IMR-90 (cell line): ENCODE results near the gene GPR141. TPM values are rescaled to one million over a fixed set of nuclear protein-coding genes. Genes with fewer than 3 reads are reported as not detected.

Experiments used
- ATAC-seq: fragments of 200-7000 bp; cut with Tn5 transposase; 2 replicates; pipeline ENCODE4 v1.9.1; 2020; ENCODE audit warnings: low read depth, mild to moderate bottlenecking, moderate library complexity
- BruUV-seq: library from RNA; stranded (reverse); fragments of 400-500 nt; replicated peaks from 2 replicates; lab custom pipeline; 2021; lab: Mats Ljungman, UMichigan
- CTCF ChIA-PET: fragments of 300-600 bp; formaldehyde crosslinking; extraction: SDS; loops from one replicate; lab custom pipeline; 2021; ENCODE audit warnings: antibody characterized with exemption; lab: Yijun Ruan, JAX
- POLR2A ChIA-PET: fragments of 300-600 bp; sonication (Branson Sonifier 250); formaldehyde crosslinking; loops from one replicate; lab custom pipeline; 2022; ENCODE audit warnings: antibody characterized with exemption; ENCODE audit not compliant: unreplicated experiment; lab: Charles Lee
- DNase-seq: peaks from one replicate; pipeline ENCODE4 v3.0.0; 2013
- H2AFZ ChIP-seq: replicated peaks from 2 replicates; pipeline ENCODE3; 2013; ENCODE audit warnings: low read length, mild to moderate bottlenecking; ENCODE audit not compliant: poor library complexity
- H2AK5ac ChIP-seq: 2 replicates; pipeline ENCODE4 v1.6.1; 2013; ENCODE audit warnings: low read depth, low read length, inconsistent platforms
- H2AK9ac ChIP-seq: replicated peaks from 2 replicates; pipeline ENCODE3; 2013; ENCODE audit warnings: mild to moderate bottlenecking, low read depth, low read length, moderate library complexity; ENCODE audit not compliant: poor library complexity
- H2BK120ac ChIP-seq: 2 replicates; pipeline ENCODE4 v1.6.1; 2013; ENCODE audit warnings: low read depth, low read length, inconsistent platforms
- H2BK15ac ChIP-seq: 3 replicates; pipeline ENCODE4 v1.6.1; 2013; ENCODE audit warnings: low read depth, low read length, inconsistent platforms
- H2BK20ac ChIP-seq: 2 replicates; pipeline ENCODE4 v1.6.1; 2013; ENCODE audit warnings: low read depth, mild to moderate bottlenecking, inconsistent platforms, low read length, moderate library complexity
- H2BK5ac ChIP-seq: 2 replicates; pipeline ENCODE4 v1.6.1; 2013; ENCODE audit warnings: mild to moderate bottlenecking, low read depth, low read length, inconsistent platforms; ENCODE audit not compliant: poor library complexity, severe bottlenecking
- H3K14ac ChIP-seq: replicated peaks from 2 replicates; pipeline ENCODE4 v1.6.1; 2013; ENCODE audit warnings: low read depth, low read length, inconsistent platforms
- H3K18ac ChIP-seq: 2 replicates; pipeline ENCODE4 v1.6.1; 2013; ENCODE audit warnings: low read depth, low read length, control low read depth
- H3K23ac ChIP-seq: 2 replicates; pipeline ENCODE4 v1.6.1; 2013; ENCODE audit warnings: low read depth, low read length, inconsistent platforms
- H3K27ac ChIP-seq: 2 replicates; pipeline ENCODE4 v1.5.1; 2013; ENCODE audit warnings: mild to moderate bottlenecking, control low read depth, low read length; ENCODE audit not compliant: insufficient read depth
- H3K27me3 ChIP-seq: 2 replicates; pipeline ENCODE4 v1.6.1; 2013; ENCODE audit warnings: low read length; ENCODE audit not compliant: control insufficient read depth, insufficient read depth
- H3K36me3 ChIP-seq: 2 replicates; pipeline ENCODE4 v1.6.1; 2013; ENCODE audit warnings: low read length, mixed read lengths; ENCODE audit not compliant: control insufficient read depth, insufficient read depth
- H3K4ac ChIP-seq: 2 replicates; pipeline ENCODE4 v1.6.1; 2013; ENCODE audit warnings: low read depth, low read length, inconsistent platforms
- H3K4me1 ChIP-seq: 2 replicates; pipeline ENCODE4 v1.6.1; 2013; ENCODE audit warnings: low read length, mixed read lengths; ENCODE audit not compliant: control insufficient read depth, insufficient read depth
- H3K4me2 ChIP-seq: 2 replicates; pipeline ENCODE4 v1.6.1; 2013; ENCODE audit warnings: low read depth, mild to moderate bottlenecking, control low read depth, low read length, moderate library complexity
- H3K4me3 ChIP-seq: 2 replicates; pipeline ENCODE4 v1.5.1; 2013; ENCODE audit warnings: low read depth, mild to moderate bottlenecking, control low read depth, low read length, moderate library complexity; ENCODE audit not compliant: insufficient read depth
- H3K56ac ChIP-seq: 2 replicates; pipeline ENCODE4 v1.6.1; 2013; ENCODE audit warnings: low read length, inconsistent platforms; ENCODE audit not compliant: insufficient read depth; ENCODE audit errors: extremely low read depth
- H3K79me1 ChIP-seq, 2 experiments: 2 replicates each; pipeline ENCODE4 v1.6.1; 2013; ENCODE audit warnings: low read length in 2 of 2, inconsistent platforms in 1 of 2, low read depth in 1 of 2
- H3K9ac ChIP-seq: 2 replicates; pipeline ENCODE4 v1.6.1; 2013; ENCODE audit warnings: low read depth, low read length, control low read depth
- H3K9me1 ChIP-seq: 2 replicates; pipeline ENCODE4 v1.6.1; 2013; ENCODE audit warnings: low read length, inconsistent platforms; ENCODE audit not compliant: insufficient read depth
- H3K9me3 ChIP-seq: 2 replicates; pipeline ENCODE4 v1.6.1; 2013; ENCODE audit warnings: low read length; ENCODE audit not compliant: control insufficient read depth, insufficient read depth
- H4K20me1 ChIP-seq: 2 replicates; pipeline ENCODE4 v1.6.1; 2013; ENCODE audit warnings: low read length, inconsistent platforms; ENCODE audit not compliant: insufficient read depth
- H4K5ac ChIP-seq: 2 replicates; pipeline ENCODE4 v1.6.1; 2013; ENCODE audit warnings: mild to moderate bottlenecking, low read depth, low read length, control low read depth
- H4K8ac ChIP-seq, 2 experiments: 2 replicates each; pipeline ENCODE4 v1.6.1; 2013; ENCODE audit warnings: low read depth in 2 of 2, low read length in 2 of 2, control low read depth in 1 of 2, inconsistent platforms in 1 of 2
- H4K91ac ChIP-seq: 2 replicates; pipeline ENCODE4 v1.6.1; 2013; ENCODE audit warnings: low read depth, low read length, inconsistent platforms; ENCODE audit not compliant: insufficient read depth
- BHLHE40 ChIP-seq: fragments of 150-350 bp; IDR thresholded peaks from 2 replicates; pipeline ENCODE4 v1.6.1; 2016; ENCODE audit warnings: mild to moderate bottlenecking, low read depth, low read length
- CTCF ChIP-seq: conservative IDR thresholded peaks from 2 replicates; pipeline ENCODE4 v1.5.1; 2012; ENCODE audit warnings: mild to moderate bottlenecking, low read depth, low read length, improper control_type of control experiment
- ELK1 ChIP-seq: fragments of 150-350 bp; IDR thresholded peaks from 2 replicates; pipeline ENCODE4 v1.6.1; 2016; ENCODE audit warnings: low read depth, mild to moderate bottlenecking, low read length, moderate library complexity, borderline replicate concordance
- FOS ChIP-seq: fragments of 150-350 bp; IDR thresholded peaks from 2 replicates; pipeline ENCODE4 v1.6.1; 2016; ENCODE audit warnings: low read depth, low read length
- MAFK ChIP-seq: IDR thresholded peaks from 2 replicates; pipeline ENCODE4 v1.6.1; 2012; ENCODE audit warnings: low read depth, low read length, improper control_type of control experiment
- MXI1 ChIP-seq: IDR thresholded peaks from 2 replicates; pipeline ENCODE4 v1.6.1; 2012; ENCODE audit warnings: low read depth, mild to moderate bottlenecking, low read length, moderate library complexity, borderline replicate concordance
- RAD21 ChIP-seq: IDR thresholded peaks from 2 replicates; pipeline ENCODE4 v1.6.1; 2012; ENCODE audit warnings: low read length, improper control_type of control experiment
- SMC3 ChIP-seq: fragments of 150-350 bp; IDR thresholded peaks from 2 replicates; pipeline ENCODE4 v1.6.1; 2016; ENCODE audit warnings: low read depth, mild to moderate bottlenecking, antibody characterized with exemption, low read length, moderate library complexity
- whole genome bisulfite sequencing, 2 experiments: methylation state at CpG; one replicate each; pipeline versions ENCODE4 v1.1.5 to v1.1.7; 2013; ENCODE audit warnings: missing lambda C conversion rate in 2 of 2; ENCODE audit not compliant: insufficient read length in 1 of 2; ENCODE audit errors: extremely low coverage in 2 of 2; 5-methylcytosine and 5-hydroxymethylcytosine counted together
- dilution Hi-C: fragments of 300-500 bp; cut with HindIII; formaldehyde crosslinking; loops from one replicate; pipeline ENCODE4 v1.14.3; 2018; ENCODE audit warnings: low sequenced_read_pairs; ENCODE audit not compliant: unreplicated experiment
- in situ Hi-C: fragments of 300-500 bp; cut with MboI; formaldehyde crosslinking; loops from 3 replicates; pipeline ENCODE4 v1.14.3; 2019; ENCODE audit warnings: low sequenced_read_pairs, inconsistent platforms, mixed read lengths
- intact Hi-C: fragments of 100-400 bp; cut with micrococcal nuclease; formaldehyde crosslinking; loops from 2 replicates; pipeline ENCODE4 v1.10.0; 2022
- polyA plus RNA-seq, 3 experiments: library from polyadenylated mRNA; depleted of rRNA; stranded (reverse); fragments of >200 nt; gene quantifications; 2 replicates each; pipeline ENCODE4 v1.2.3, GENCODE V29; 2012; ENCODE audit warnings: low replicate concordance in 1 of 3
- total RNA-seq: library from RNA; depleted of rRNA; stranded (reverse); fragments of >200 nt; gene quantifications from 2 replicates; pipeline ENCODE4 v1.2.3, GENCODE V29; 2012

GPR141 gene
- total and polyA plus RNA-seq, 2 of the 4 experiments (the other 2 are of a cell fraction) = not detected

GRCh38 chr7:37706804-37707203 is 23.2 kb downstream of the GPR141 start:
- Histone ChIP-seq H4K8ac (no peak overlapping the region), H3K23ac (no peak overlapping the region), H3K36me3 (no peaks in the 10 kb centered on the region), H3K4me1 (no peaks in the 10 kb centered on the region), H4K5ac (no peak overlapping the region), H3K18ac (no peak overlapping the region), H3K9me3 (0 out of 2 replicates have a peak, but pooled peaks cover 5% of the 10 kb centered on the region), H2BK120ac (no peak overlapping the region), H4K91ac (no peak overlapping the region), H3K4me3 (no peak overlapping the region), H2BK20ac (no peak overlapping the region), H2BK5ac (no peak overlapping the region), H2BK15ac (no peak overlapping the region), H3K4me2 (no peak overlapping the region), H3K27me3 (no peaks in the 10 kb centered on the region), H3K79me1 (no peaks in the 10 kb centered on the region), H3K4ac (no peak overlapping the region), H3K14ac (no peak overlapping the region), H3K9me1 (no peaks in the 10 kb centered on the region), H3K27ac (no peak overlapping the region), H3K56ac (no peak overlapping the region), H2AK9ac (no peak overlapping the region), H3K9ac (no peak overlapping the region), H4K20me1 (no peaks in the 10 kb centered on the region), H2AK5ac (no peak overlapping the region), H2AFZ (no peak overlapping the region)
- BruUV-seq = no TSS peak
- dilution Hi-C loops (no loop called here), in situ Hi-C loops (no loop called here), intact Hi-C loops (no loop called here)
- DNase-seq (no peak), ATAC-seq (no peak)
- ChIA-PET CTCF (no interaction called here), POLR2A (no interaction called here)
- WGBS, 2 experiments = no CpG with 5 or more reads among the region's 5 CpGs
- TF ChIP-seq FOS (no peak), MXI1 (no peak), SMC3 (no peak), BHLHE40 (no peak), ELK1 (no peak), RAD21 (no peak), CTCF (no peak), MAFK (no peak)
